Neural cell (in vitro differentiated cells): Measurements from ENCODE around the gene CCDC107. TPM values are rescaled to one million over a fixed set of nuclear protein-coding genes. Genes with fewer than 3 reads are reported as not detected.

Experiments
- H2AFZ ChIP-seq: fragments of 200-600, 300-800 bp; sonication (generic), shearing (Covaris generic); 2 replicates; pipeline ENCODE4 v1.6.0; 2014; ENCODE audit warnings: low read depth, mild to moderate bottlenecking, antibody characterized with exemption, low read length, moderate library complexity
- H3F3A ChIP-seq: fragments of 200-600 bp; shearing (Covaris generic); 2 replicates; pipeline ENCODE4 v1.6.1; 2016; ENCODE audit warnings: mild to moderate bottlenecking, moderate library complexity, mixed read lengths, antibody characterized with exemption, low read length; ENCODE audit not compliant: insufficient read depth, poor library complexity, severe bottlenecking
- H3K27ac ChIP-seq: fragments of 200-600, 300-800 bp; sonication (generic), shearing (Covaris generic); 2 replicates; pipeline ENCODE4 v1.5.1; 2014; ENCODE audit warnings: mild to moderate bottlenecking, low read length, moderate library complexity
- H3K27me3 ChIP-seq: fragments of 300-800, 200-600 bp; sonication (generic), shearing (Covaris generic); 2 replicates; pipeline ENCODE4 v1.6.0; 2014; ENCODE audit warnings: mild to moderate bottlenecking, low read depth, low read length, moderate library complexity; ENCODE audit not compliant: insufficient read depth
- H3K36me3 ChIP-seq: fragments of 300-800, 200-600 bp; sonication (generic), shearing (Covaris generic); 2 replicates; pipeline ENCODE4 v1.5.1; 2014; ENCODE audit warnings: mild to moderate bottlenecking, antibody characterized with exemption, low read length, moderate library complexity; ENCODE audit not compliant: insufficient read depth
- H3K4me2 ChIP-seq: fragments of 300-800, 200-600 bp; sonication (generic), shearing (Covaris generic); 2 replicates; pipeline ENCODE4 v1.6.0; 2014; ENCODE audit warnings: mild to moderate bottlenecking, low read length
- H3K4me3 ChIP-seq: fragments of 300-800, 200-600 bp; sonication (generic), shearing (Covaris generic); 2 replicates; pipeline ENCODE4 v1.5.1; 2014; ENCODE audit warnings: mild to moderate bottlenecking, low read length, moderate library complexity
- H3K79me2 ChIP-seq: fragments of 200-600 bp; shearing (Covaris generic); replicated peaks from 2 replicates; pipeline ENCODE4 v1.6.0; 2014; ENCODE audit warnings: mild to moderate bottlenecking, low read length, moderate library complexity; ENCODE audit not compliant: insufficient read depth
- H3K9ac ChIP-seq: fragments of 300-800, 200-600 bp; sonication (generic), shearing (Covaris generic); 2 replicates; pipeline ENCODE4 v1.6.1; 2016; ENCODE audit warnings: mild to moderate bottlenecking, low read length, mixed read lengths
- H3K9me2 ChIP-seq: fragments of 200-600 bp; shearing (Covaris generic); 2 replicates; pipeline ENCODE4 v1.6.1; 2016; ENCODE audit warnings: mild to moderate bottlenecking, low read length, mixed read lengths; ENCODE audit not compliant: insufficient read depth
- H3K9me3 ChIP-seq: fragments of 200-600, 300-800 bp; sonication (generic), shearing (Covaris generic); 2 replicates; pipeline ENCODE4 v1.6.1; 2016; ENCODE audit warnings: mild to moderate bottlenecking, mixed run types, low read length, moderate library complexity, mixed read lengths
- H4K20me1 ChIP-seq: fragments of 200-600 bp; shearing (Covaris generic); 2 replicates; pipeline ENCODE4 v1.6.1; 2016; ENCODE audit warnings: mild to moderate bottlenecking, mixed run types; ENCODE audit not compliant: insufficient read depth
- EP300 ChIP-seq: fragments of 450-650 bp; conservative IDR thresholded peaks from 2 replicates; pipeline ENCODE4 v1.6.1; 2014; ENCODE audit warnings: antibody characterized with exemption, mild to moderate bottlenecking, moderate library complexity; ENCODE audit not compliant: poor library complexity, severe bottlenecking
- EZH2 ChIP-seq: fragments of 200-600, 300-800 bp; shearing (Covaris generic), sonication (generic); IDR thresholded peaks from 2 replicates; pipeline ENCODE4 v1.6.1; 2014; ENCODE audit warnings: antibody characterized with exemption, low read length, borderline replicate concordance, mild to moderate bottlenecking; ENCODE audit not compliant: insufficient read depth, poor library complexity, severe bottlenecking
- MXI1 ChIP-seq: fragments of 450-650 bp; conservative IDR thresholded peaks from 2 replicates; pipeline ENCODE4 v1.6.1; 2014; ENCODE audit warnings: antibody characterized with exemption, mild to moderate bottlenecking; ENCODE audit not compliant: poor library complexity, severe bottlenecking
- POLR2AphosphoS5 ChIP-seq: IDR thresholded peaks from 2 replicates; pipeline ENCODE4 v1.6.1; 2012
- RAD21 ChIP-seq: fragments of 450-650 bp; conservative IDR thresholded peaks from 2 replicates; pipeline ENCODE4 v1.6.1; 2014; ENCODE audit warnings: antibody characterized with exemption, mild to moderate bottlenecking, moderate library complexity
- SMC3 ChIP-seq: fragments of 450-650 bp; conservative IDR thresholded peaks from 2 replicates; pipeline ENCODE4 v1.6.1; 2014; ENCODE audit warnings: antibody characterized with exemption, mild to moderate bottlenecking, moderate library complexity; ENCODE audit not compliant: poor library complexity
- TAF1 ChIP-seq: IDR thresholded peaks from 2 replicates; pipeline ENCODE4 v1.6.1; 2012; ENCODE audit warnings: low read depth
- polyA plus RNA-seq: library from polyadenylated mRNA; depleted of rRNA; stranded (reverse); fragments of >200 nt; gene quantifications from 2 replicates; pipeline ENCODE4 v1.2.3, GENCODE V29; 2014
- TF ChIP-seq, protein P1 (sequence below): fragments of 450-650 bp; IDR thresholded peaks from 2 replicates; pipeline ENCODE4 v1.5.1; 2014; ENCODE audit warnings: antibody characterized with exemption, mild to moderate bottlenecking, moderate library complexity; ENCODE audit not compliant: poor library complexity, severe bottlenecking

The CCDC107 gene
- polyA plus RNA-seq, 1 donor from 2014 or later = 41.4 TPM

GRCh38 chr9:35664531-35665470 is 6.7 kb downstream of the CCDC107 start, which contains the start of gene ARHGEF39:
TSS of gene ARHGEF39 (minus strand) at chr9:35665195. CDS start at chr9:35665169, 26 bp downstream.
- Histone ChIP-seq H3K4me2 (peak within 1 kb of the TSS; percentile 80), H4K20me1 (no peaks in the 10 kb centered on the region), H2AFZ (peak within 1 kb of the TSS; percentile 45), H3K9ac (peak within 1 kb of the TSS; percentile 54), H3K9me3 (no peaks in the 10 kb centered on the region), H3K27ac (no peak within 1 kb of the TSS), H3K4me3 (peak within 1 kb of the TSS; percentile 82), H3K9me2 (no peaks in the 10 kb centered on the region), H3K27me3 (no peaks in the 10 kb centered on the region), H3K79me2 (no peaks in the 10 kb centered on the region), H3K36me3 (peaks cover 8% of the 10 kb centered on the region), H3F3A (no peaks in the 10 kb centered on the region)
- no peak for TF ChIP-seq EZH2
- TF ChIP-seq POLR2AphosphoS5 = no peak
- TF ChIP-seq RAD21 = peak; percentile 14
- TF ChIP-seq EP300 = peak; percentile 26
- TF ChIP-seq, protein P1, sequence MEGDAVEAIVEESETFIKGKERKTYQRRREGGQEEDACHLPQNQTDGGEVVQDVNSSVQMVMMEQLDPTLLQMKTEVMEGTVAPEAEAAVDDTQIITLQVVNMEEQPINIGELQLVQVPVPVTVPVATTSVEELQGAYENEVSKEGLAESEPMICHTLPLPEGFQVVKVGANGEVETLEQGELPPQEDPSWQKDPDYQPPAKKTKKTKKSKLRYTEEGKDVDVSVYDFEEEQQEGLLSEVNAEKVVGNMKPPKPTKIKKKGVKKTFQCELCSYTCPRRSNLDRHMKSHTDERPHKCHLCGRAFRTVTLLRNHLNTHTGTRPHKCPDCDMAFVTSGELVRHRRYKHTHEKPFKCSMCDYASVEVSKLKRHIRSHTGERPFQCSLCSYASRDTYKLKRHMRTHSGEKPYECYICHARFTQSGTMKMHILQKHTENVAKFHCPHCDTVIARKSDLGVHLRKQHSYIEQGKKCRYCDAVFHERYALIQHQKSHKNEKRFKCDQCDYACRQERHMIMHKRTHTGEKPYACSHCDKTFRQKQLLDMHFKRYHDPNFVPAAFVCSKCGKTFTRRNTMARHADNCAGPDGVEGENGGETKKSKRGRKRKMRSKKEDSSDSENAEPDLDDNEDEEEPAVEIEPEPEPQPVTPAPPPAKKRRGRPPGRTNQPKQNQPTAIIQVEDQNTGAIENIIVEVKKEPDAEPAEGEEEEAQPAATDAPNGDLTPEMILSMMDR = peak; percentile 60
- TF ChIP-seq MXI1 = peak; percentile 97

- H3K27me3 ChIP-seq = no peaks in the 10 kb centered on the region
- no peaks in the 10 kb centered on the region for H3K9me2 ChIP-seq
- H3K79me2 ChIP-seq = no peaks in the 10 kb centered on the region
- peak overlapping the region; percentile 45 for H2AFZ ChIP-seq
- H3K36me3 ChIP-seq = peaks cover 8% of the 10 kb centered on the region
- H3K4me2 ChIP-seq = peak overlapping the region; percentile 80
- peak overlapping the region; percentile 82 for H3K4me3 ChIP-seq
- TF ChIP-seq EZH2 = no peak
- TF ChIP-seq EP300 = no peak
- no peak for TF ChIP-seq TAF1
- H4K20me1 ChIP-seq = no peaks in the 10 kb centered on the region
- H3K9me3 ChIP-seq = no peaks in the 10 kb centered on the region
- no peaks in the 10 kb centered on the region for H3F3A ChIP-seq
- no peak overlapping the region for H3K27ac ChIP-seq
- peak overlapping the region; percentile 54 for H3K9ac ChIP-seq
Measured at GRCh38 chr9:35665471-35665818, 7.4 kb downstream of the CCDC107 start.

DNA sequence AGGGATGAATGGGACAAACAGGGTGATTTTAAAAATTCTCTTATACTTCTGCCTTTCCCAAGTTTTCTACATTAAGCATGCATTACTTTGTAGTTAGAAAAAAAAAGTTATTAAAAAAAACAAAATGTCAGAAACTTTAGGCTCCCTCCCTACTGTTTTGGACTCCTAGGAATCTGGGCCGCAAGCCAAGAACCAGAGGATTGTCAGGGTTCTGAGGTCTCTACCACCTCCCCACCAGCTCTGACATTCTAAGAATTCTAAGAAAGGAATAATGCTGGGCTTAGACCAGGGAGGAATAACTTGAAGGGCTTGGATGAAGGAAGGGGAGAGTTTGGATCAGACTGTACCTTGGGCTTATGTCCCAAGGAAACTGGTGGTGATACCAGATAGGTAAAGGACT is 8.0 kb downstream of the CCDC107 start:
- H3K79me2 ChIP-seq = no peaks in the 10 kb centered on the region
- H3F3A ChIP-seq = no peaks in the 10 kb centered on the region
- no peak overlapping the region for H3K27ac ChIP-seq
- no peak overlapping the region for H3K4me2 ChIP-seq
- H4K20me1 ChIP-seq = no peaks in the 10 kb centered on the region
- H2AFZ ChIP-seq = no peak overlapping the region
- H3K4me3 ChIP-seq = no peak overlapping the region
- H3K9me3 ChIP-seq = no peaks in the 10 kb centered on the region
- H3K36me3 ChIP-seq = peaks cover 2% of the 10 kb centered on the region
- no peaks in the 10 kb centered on the region for H3K9me2 ChIP-seq
- no peak overlapping the region for H3K9ac ChIP-seq
- no peaks in the 10 kb centered on the region for H3K27me3 ChIP-seq
- TF ChIP-seq POLR2AphosphoS5 = no peak
- TF ChIP-seq, protein P1 = no peak
- TF ChIP-seq SMC3 = no peak
- TF ChIP-seq TAF1 = no peak
- TF ChIP-seq MXI1 = no peak
